Endothelial cell of umbilical vein (primary cell): ENCODE measurements around the gene CH25H. TPM values are rescaled to one million over a fixed set of nuclear protein-coding genes. Genes with fewer than 3 reads are reported as not detected.

Experiments used
- BruUV-seq: library from RNA; stranded (reverse); fragments of 400-500 nt; replicated peaks from 2 replicates; lab custom pipeline; 2021; lab: Mats Ljungman, UMichigan
- CTCF ChIA-PET: fragments of 300-600, 350-600 bp; sonication (Branson Sonifier 250); formaldehyde crosslinking; loops from one replicate; lab custom pipeline; 2021; ENCODE audit warnings: antibody characterized with exemption, inconsistent platforms; lab: Charles Lee
- POLR2A ChIA-PET: fragments of 300-600, 350-600 bp; sonication (Branson Sonifier 250); formaldehyde crosslinking; loops from one replicate; lab custom pipeline; 2021; ENCODE audit warnings: antibody characterized with exemption, inconsistent platforms; lab: Charles Lee
- DNase-seq: peaks from one replicate; pipeline ENCODE4 v3.0.0-alpha.2; 2011; ENCODE audit warnings: low read depth, low spot score
- FAIRE-seq: peaks from 2 replicates; lab custom pipeline; 2011; peaks lifted over from hg19 to GRCh38; lab: Jason Lieb, UNC
- H2AFZ ChIP-seq: 2 replicates; pipeline ENCODE4 v1.6.0; 2012; ENCODE audit warnings: low read depth, low read length, control low read depth, inconsistent platforms
- H3K27ac ChIP-seq: 2 replicates; pipeline ENCODE4 v1.5.1; 2011; ENCODE audit warnings: low read depth, mild to moderate bottlenecking, control low read depth, low read length, moderate library complexity; ENCODE audit not compliant: insufficient read depth
- H3K27me3 ChIP-seq, 2 experiments: 2 replicates each; pipeline versions ENCODE4 v1.6.0 to v1.6.1; 2011; ENCODE audit warnings: low read length in 2 of 2, mixed read lengths in 1 of 2; ENCODE audit not compliant: control insufficient read depth in 2 of 2, insufficient read depth in 2 of 2
- H3K36me3 ChIP-seq, 2 experiments: 2 replicates in 1 of 2; 3 replicates in 1 of 2; pipeline ENCODE4 v1.5.1; 2011; ENCODE audit warnings: low read length in 2 of 2, mild to moderate bottlenecking in 1 of 2, moderate library complexity in 1 of 2; ENCODE audit not compliant: control insufficient read depth in 2 of 2, insufficient read depth in 2 of 2; ENCODE audit errors: extremely low read depth in 1 of 2
- H3K4me1 ChIP-seq: 3 replicates; pipeline ENCODE4 v1.5.1; 2011; ENCODE audit warnings: mild to moderate bottlenecking, low read length; ENCODE audit not compliant: control insufficient read depth, insufficient read depth; ENCODE audit errors: extremely low read depth
- H3K4me2 ChIP-seq: 2 replicates; pipeline ENCODE4 v1.6.1; 2011; ENCODE audit warnings: low read length, control low read depth, mixed read lengths; ENCODE audit not compliant: insufficient read depth
- H3K4me3 ChIP-seq, 3 experiments: fragments of 200-600 bp in 1 of 3; sonication (generic), shearing (Covaris generic) in 1 of 3; replicated peaks in 1 of 3; 2 replicates each; pipeline ENCODE4 v1.5.1; 2011 to 2016; ENCODE audit warnings: control low read depth in 3 of 3, low read length in 3 of 3, mild to moderate bottlenecking in 2 of 3, inconsistent platforms in 1 of 3, low read depth in 1 of 3, moderate library complexity in 1 of 3; ENCODE audit not compliant: insufficient read depth in 1 of 3
- H3K79me2 ChIP-seq: 2 replicates; pipeline ENCODE4 v1.6.0; 2012; ENCODE audit warnings: low read length, inconsistent platforms; ENCODE audit not compliant: control insufficient read depth, insufficient read depth
- H3K9ac ChIP-seq: replicated peaks from 2 replicates; pipeline ENCODE3; 2011; ENCODE audit warnings: low read length, control low read depth; ENCODE audit not compliant: insufficient read depth; ENCODE audit errors: extremely low read depth
- H3K9me1 ChIP-seq: replicated peaks from 3 replicates; pipeline ENCODE4 v1.6.0; 2011; ENCODE audit warnings: mild to moderate bottlenecking, low read length; ENCODE audit not compliant: control insufficient read depth, insufficient read depth; ENCODE audit errors: extremely low read depth
- H3K9me3 ChIP-seq: replicated peaks from 2 replicates; pipeline ENCODE4 v1.5.1; 2012; ENCODE audit warnings: low read length, inconsistent platforms; ENCODE audit not compliant: control insufficient read depth, insufficient read depth
- H4K20me1 ChIP-seq: replicated peaks from 2 replicates; pipeline ENCODE3; 2011; ENCODE audit warnings: mild to moderate bottlenecking, low read length; ENCODE audit not compliant: control insufficient read depth, insufficient read depth; ENCODE audit errors: extremely low read depth
- CTCF ChIP-seq, 2 donors: IDR thresholded peaks; 1 replicate in 1 of 2; 2 replicates in 1 of 2; pipeline ENCODE4 v1.5.1; 2011; ENCODE audit warnings: low read length in 2 of 2, mild to moderate bottlenecking in 2 of 2, moderate library complexity in 2 of 2, control low read depth in 1 of 2, inconsistent platforms in 1 of 2, low read depth in 1 of 2; ENCODE audit not compliant: insufficient read depth in 1 of 2; ENCODE audit errors: extremely low read depth in 1 of 2
- EZH2 ChIP-seq: IDR thresholded peaks from 2 replicates; pipeline ENCODE4 v1.6.1; 2012; ENCODE audit warnings: borderline replicate concordance, low read depth, mild to moderate bottlenecking, moderate library complexity, low read length, inconsistent platforms; ENCODE audit not compliant: severe bottlenecking
- FOS ChIP-seq: IDR thresholded peaks from 2 replicates; pipeline ENCODE4 v1.6.1; 2011; ENCODE audit warnings: mild to moderate bottlenecking, low read length, moderate library complexity, borderline replicate concordance; ENCODE audit not compliant: insufficient read depth
- GATA2 ChIP-seq: IDR thresholded peaks from 2 replicates; pipeline ENCODE4 v1.7.0; 2011; ENCODE audit warnings: low read depth, mild to moderate bottlenecking, moderate library complexity, mixed read lengths, low read length; ENCODE audit not compliant: insufficient read length, insufficient read depth
- JUN ChIP-seq: IDR thresholded peaks from 2 replicates; pipeline ENCODE4 v1.6.1; 2011; ENCODE audit warnings: borderline replicate concordance, low read depth; ENCODE audit not compliant: insufficient read length, insufficient read depth
- MAX ChIP-seq: IDR thresholded peaks from 2 replicates; pipeline ENCODE4 v1.6.1; 2011; ENCODE audit not compliant: insufficient read depth, insufficient read length
- MYC ChIP-seq: IDR thresholded peaks from one replicate; pipeline ENCODE4 v1.6.1; 2011; ENCODE audit warnings: mild to moderate bottlenecking, low read depth, low read length
- POLR2A ChIP-seq: IDR thresholded peaks from 2 replicates; pipeline ENCODE4 v1.6.1; 2012; ENCODE audit warnings: low read depth, mild to moderate bottlenecking, control low read depth, low read length
- POLR2AphosphoS5 ChIP-seq: IDR thresholded peaks from 2 replicates; pipeline ENCODE4 v1.6.1; 2012; ENCODE audit warnings: low read depth, mild to moderate bottlenecking, control low read depth, low read length, moderate library complexity; ENCODE audit not compliant: insufficient read depth
- dilution Hi-C: fragments of 300-500 bp; cut with MboI; formaldehyde crosslinking; loops from one replicate; pipeline ENCODE4 v1.15.0; 2019; ENCODE audit warnings: low sequenced_read_pairs; ENCODE audit not compliant: extremely low pct_ligation_motif_present
- intact Hi-C: fragments of 100-400 bp; cut with micrococcal nuclease; formaldehyde crosslinking; loops from one replicate; pipeline ENCODE4 v1.10.0; 2022
- polyA plus RNA-seq, 4 experiments: library from polyadenylated mRNA; depleted of rRNA in 3 of 4; stranded (reverse) in 3 of 4; unstranded in 1 of 4; fragments of >200 nt; gene quantifications; 2 replicates each; pipeline versions ENCODE4 v1.2.1 to v1.2.3, GENCODE V29; 2011 to 2012; ENCODE audit warnings: missing spikeins in 1 of 4
- total RNA-seq: library from RNA; stranded (reverse); gene quantifications from 2 replicates; pipeline ENCODE4 v1.2.3, GENCODE V29; 2021

The CH25H gene
- total and polyA plus RNA-seq, 2 donors (not counting 3 experiments of a cell fraction or from before 2014, with no cell fraction given) = 0.30 TPM; not detected in 1

GRCh38 chr10:89233033-89233432 lies 25.9 kb upstream of the CH25H start:
- POLR2A ChIA-PET = no interaction called here
- Histone ChIP-seq H3K4me3 (no peak overlapping the region), H3K27ac (no peak overlapping the region), H3K9me1 (no peaks in the 10 kb centered on the region), H3K4me1 (no peaks in the 10 kb centered on the region), H2AFZ (no peak overlapping the region), H3K36me3 (no peaks in the 10 kb centered on the region), H3K27me3 (no peaks in the 10 kb centered on the region), H4K20me1 (no peaks in the 10 kb centered on the region), H3K9me3 (no peaks in the 10 kb centered on the region), H3K4me2 (no peak overlapping the region), H3K9ac (no peak overlapping the region), H3K79me2 (no peaks in the 10 kb centered on the region)
- dilution Hi-C loops (no loop called here), intact Hi-C loops (no loop called here)
- DNase-seq (no peak), FAIRE-seq (no peak)
- no peak for TF ChIP-seq GATA2
- TF ChIP-seq MYC = no peak
- no peak for TF ChIP-seq POLR2AphosphoS5
- no peak for TF ChIP-seq CTCF (IDR thresholded peaks at IDR 0.05; ENCODE audit: extremely low read depth in 1 of 2, insufficient read depth in 1 of 2, low read depth in 1 of 2, low read length in 2 of 2)
- no peak for TF ChIP-seq EZH2
- no peak for TF ChIP-seq FOS
- TF ChIP-seq JUN = no peak
- no peak for TF ChIP-seq MAX
- TF ChIP-seq POLR2A = no peak
- CTCF ChIA-PET = interaction anchor here (1.0 kb wide), 1 partner anchor 15 kb away, joined by 3 read pairs; no protein-coding TSS in a partner anchor
- no TSS peak for BruUV-seq
